Spleen (tissue), 7 donors: ENCODE results near the gene CABCOCO1.

Experiments
- POLR2A ChIP-seq, 3 donors: fragments of 450-650 bp; IDR thresholded peaks; one replicate each; pipeline ENCODE4 v1.5.1; 2017; ENCODE audit warnings: antibody characterized with exemption in 3 of 3, mild to moderate bottlenecking in 1 of 3
- POLR2AphosphoS5 ChIP-seq, 3 donors: sonication (generic); formaldehyde crosslinking; IDR thresholded peaks; one replicate each; pipeline ENCODE4 v1.5.1; 2017; ENCODE audit warnings: antibody characterized with exemption in 3 of 3
- TF ChIP-seq, protein P1 (sequence below), 11 experiments: fragments of 200-600 bp in 7 of 11; fragments of 450-650 bp in 4 of 11; sonication (generic) in 4 of 11; IDR thresholded peaks in 8 of 11; conservative IDR thresholded peaks in 3 of 11; 1 replicate in 7 of 11; 2 replicates in 4 of 11; pipeline versions ENCODE4 v1.4.0 to v1.8.0; 2016 to 2021; ENCODE audit warnings: antibody characterized with exemption in 11 of 11, inconsistent platforms in 4 of 11, mild to moderate bottlenecking in 1 of 11
- donor health status: DM: no; HTN: no; CAD: no; lungs with moderate emphysema.
- donor health status: DM: no; HTN: no; CAD: no.
- donor health status: DM: no; HTN: no; CAD: no.

DNA sequence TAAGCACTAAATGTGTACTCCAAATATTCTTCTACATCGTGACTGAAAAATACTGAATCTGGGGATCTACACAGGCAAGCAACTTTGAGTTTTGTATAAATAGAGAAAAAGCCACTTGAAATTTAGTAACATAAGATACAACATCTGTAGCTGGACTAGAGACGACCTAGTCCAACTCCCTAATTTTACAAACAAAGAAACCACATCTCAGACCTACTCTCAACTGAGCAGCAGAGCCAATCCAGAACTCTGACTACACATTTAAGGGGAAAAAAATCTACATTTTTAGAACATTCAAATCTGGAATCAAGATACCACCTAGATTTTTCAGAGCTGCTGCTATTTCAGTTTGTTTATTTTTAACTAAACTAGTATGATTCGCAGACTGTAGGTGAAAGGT, 88.9 kb downstream of the CABCOCO1 start:
- no peak for TF ChIP-seq POLR2A (IDR thresholded peaks at IDR 0.05)
- TF ChIP-seq, protein P1, sequence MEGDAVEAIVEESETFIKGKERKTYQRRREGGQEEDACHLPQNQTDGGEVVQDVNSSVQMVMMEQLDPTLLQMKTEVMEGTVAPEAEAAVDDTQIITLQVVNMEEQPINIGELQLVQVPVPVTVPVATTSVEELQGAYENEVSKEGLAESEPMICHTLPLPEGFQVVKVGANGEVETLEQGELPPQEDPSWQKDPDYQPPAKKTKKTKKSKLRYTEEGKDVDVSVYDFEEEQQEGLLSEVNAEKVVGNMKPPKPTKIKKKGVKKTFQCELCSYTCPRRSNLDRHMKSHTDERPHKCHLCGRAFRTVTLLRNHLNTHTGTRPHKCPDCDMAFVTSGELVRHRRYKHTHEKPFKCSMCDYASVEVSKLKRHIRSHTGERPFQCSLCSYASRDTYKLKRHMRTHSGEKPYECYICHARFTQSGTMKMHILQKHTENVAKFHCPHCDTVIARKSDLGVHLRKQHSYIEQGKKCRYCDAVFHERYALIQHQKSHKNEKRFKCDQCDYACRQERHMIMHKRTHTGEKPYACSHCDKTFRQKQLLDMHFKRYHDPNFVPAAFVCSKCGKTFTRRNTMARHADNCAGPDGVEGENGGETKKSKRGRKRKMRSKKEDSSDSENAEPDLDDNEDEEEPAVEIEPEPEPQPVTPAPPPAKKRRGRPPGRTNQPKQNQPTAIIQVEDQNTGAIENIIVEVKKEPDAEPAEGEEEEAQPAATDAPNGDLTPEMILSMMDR (IDR thresholded peaks at IDR 0.05 in 8 of 11, conservative IDR thresholded peaks at IDR 0.05 in 3 of 11) = no peak
- TF ChIP-seq POLR2AphosphoS5 (IDR thresholded peaks at IDR 0.05) = no peak
